Measurements from ENCODE around the gene PP2D1. TPM values are rescaled to one million over a fixed set of nuclear protein-coding genes. Genes with fewer than 3 reads are reported as not detected.

The PP2D1 gene
- total and polyA plus RNA-seq, 9 of the 15 experiments (the other 6 are each of a cell fraction or from before 2014, with no cell fraction given): 0.07 to 0.10 TPM; not detected in 7

DNA sequence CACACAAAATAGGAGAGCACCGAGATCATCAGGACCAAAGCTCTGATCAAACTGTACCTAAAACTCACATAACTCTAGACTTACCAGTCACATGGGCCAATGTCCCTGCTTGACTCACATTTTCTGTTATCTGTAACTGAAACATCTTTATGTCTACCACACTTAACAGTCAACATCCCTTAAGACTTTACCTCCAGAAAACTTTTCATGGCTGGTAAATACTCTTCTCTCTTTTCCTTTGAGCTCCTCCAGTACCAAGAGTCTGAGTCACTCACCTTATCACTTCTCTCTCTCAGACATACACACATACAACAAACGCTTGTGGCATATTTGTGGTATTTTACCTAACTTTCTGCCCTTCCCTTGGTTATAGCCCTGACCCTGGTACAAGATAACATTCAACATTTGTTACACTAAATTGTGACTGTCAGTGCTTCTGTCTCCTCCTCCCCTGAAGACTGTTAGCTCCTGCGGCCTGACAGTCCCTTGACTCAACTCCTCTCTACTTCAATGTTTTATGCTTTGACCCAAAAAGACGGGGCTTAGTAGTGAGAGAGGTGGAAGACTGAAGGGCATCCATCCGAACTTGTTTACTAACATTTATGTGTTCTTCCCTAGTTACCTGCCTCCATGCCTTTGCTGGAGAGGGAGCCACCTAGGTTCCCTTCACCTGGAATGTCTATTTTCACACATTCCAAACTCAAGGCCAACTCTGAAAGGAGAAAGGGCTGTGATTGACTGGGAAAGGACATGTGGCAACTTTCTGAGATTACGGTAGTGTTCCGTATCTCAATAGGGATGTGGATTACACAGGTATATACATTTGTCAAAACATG, 74.4 kb downstream of the PP2D1 start (continued):
- TF ChIP-seq, protein P1, sequence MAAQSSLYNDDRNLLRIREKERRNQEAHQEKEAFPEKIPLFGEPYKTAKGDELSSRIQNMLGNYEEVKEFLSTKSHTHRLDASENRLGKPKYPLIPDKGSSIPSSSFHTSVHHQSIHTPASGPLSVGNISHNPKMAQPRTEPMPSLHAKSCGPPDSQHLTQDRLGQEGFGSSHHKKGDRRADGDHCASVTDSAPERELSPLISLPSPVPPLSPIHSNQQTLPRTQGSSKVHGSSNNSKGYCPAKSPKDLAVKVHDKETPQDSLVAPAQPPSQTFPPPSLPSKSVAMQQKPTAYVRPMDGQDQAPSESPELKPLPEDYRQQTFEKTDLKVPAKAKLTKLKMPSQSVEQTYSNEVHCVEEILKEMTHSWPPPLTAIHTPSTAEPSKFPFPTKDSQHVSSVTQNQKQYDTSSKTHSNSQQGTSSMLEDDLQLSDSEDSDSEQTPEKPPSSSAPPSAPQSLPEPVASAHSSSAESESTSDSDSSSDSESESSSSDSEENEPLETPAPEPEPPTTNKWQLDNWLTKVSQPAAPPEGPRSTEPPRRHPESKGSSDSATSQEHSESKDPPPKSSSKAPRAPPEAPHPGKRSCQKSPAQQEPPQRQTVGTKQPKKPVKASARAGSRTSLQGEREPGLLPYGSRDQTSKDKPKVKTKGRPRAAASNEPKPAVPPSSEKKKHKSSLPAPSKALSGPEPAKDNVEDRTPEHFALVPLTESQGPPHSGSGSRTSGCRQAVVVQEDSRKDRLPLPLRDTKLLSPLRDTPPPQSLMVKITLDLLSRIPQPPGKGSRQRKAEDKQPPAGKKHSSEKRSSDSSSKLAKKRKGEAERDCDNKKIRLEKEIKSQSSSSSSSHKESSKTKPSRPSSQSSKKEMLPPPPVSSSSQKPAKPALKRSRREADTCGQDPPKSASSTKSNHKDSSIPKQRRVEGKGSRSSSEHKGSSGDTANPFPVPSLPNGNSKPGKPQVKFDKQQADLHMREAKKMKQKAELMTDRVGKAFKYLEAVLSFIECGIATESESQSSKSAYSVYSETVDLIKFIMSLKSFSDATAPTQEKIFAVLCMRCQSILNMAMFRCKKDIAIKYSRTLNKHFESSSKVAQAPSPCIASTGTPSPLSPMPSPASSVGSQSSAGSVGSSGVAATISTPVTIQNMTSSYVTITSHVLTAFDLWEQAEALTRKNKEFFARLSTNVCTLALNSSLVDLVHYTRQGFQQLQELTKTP (IDR thresholded peaks at IDR 0.05; ENCODE audit: low read depth in 1 of 2, partially characterized antibody in 2 of 2): no peak
- TF ChIP-seq, protein P2, sequence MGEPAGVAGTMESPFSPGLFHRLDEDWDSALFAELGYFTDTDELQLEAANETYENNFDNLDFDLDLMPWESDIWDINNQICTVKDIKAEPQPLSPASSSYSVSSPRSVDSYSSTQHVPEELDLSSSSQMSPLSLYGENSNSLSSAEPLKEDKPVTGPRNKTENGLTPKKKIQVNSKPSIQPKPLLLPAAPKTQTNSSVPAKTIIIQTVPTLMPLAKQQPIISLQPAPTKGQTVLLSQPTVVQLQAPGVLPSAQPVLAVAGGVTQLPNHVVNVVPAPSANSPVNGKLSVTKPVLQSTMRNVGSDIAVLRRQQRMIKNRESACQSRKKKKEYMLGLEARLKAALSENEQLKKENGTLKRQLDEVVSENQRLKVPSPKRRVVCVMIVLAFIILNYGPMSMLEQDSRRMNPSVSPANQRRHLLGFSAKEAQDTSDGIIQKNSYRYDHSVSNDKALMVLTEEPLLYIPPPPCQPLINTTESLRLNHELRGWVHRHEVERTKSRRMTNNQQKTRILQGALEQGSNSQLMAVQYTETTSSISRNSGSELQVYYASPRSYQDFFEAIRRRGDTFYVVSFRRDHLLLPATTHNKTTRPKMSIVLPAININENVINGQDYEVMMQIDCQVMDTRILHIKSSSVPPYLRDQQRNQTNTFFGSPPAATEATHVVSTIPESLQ (CRISPR knock-in tag; IDR thresholded peaks at IDR 0.05): no peak
- TF ChIP-seq RBM17 (IDR thresholded peaks at IDR 0.05; ENCODE audit: borderline replicate concordance, low read depth, low read length) (no peak), ZNF696 (CRISPR knock-in tag; conservative IDR thresholded peaks at IDR 0.05) (no peak), TCF7 (IDR thresholded peaks at IDR 0.05; ENCODE audit: borderline replicate concordance) (peak; percentile 69; the same call in 1 of the 2 replicates), ZBTB7A (IDR thresholded peaks at IDR 0.05; ENCODE audit: borderline replicate concordance, control insufficient read depth, low read depth, low read length) (no peak), GTF2E2 (tag; IDR thresholded peaks at IDR 0.05) (no peak), SNIP1 (IDR thresholded peaks at IDR 0.05; ENCODE audit: low read depth) (no peak), SNRNP70 (optimal IDR thresholded peaks at IDR 0.05; ENCODE audit: low read depth, low read length) (no peak), RUNX1 (IDR thresholded peaks at IDR 0.05; ENCODE audit: low read depth) (no peak), HDGF (IDR thresholded peaks at IDR 0.05) (no peak), ARID1B (IDR thresholded peaks at IDR 0.05) (peak; percentile 92), NFIC (IDR thresholded peaks at IDR 0.05) (peak; percentile 38; the same call in 1 of the 2 replicates), CREM (IDR thresholded peaks at IDR 0.05; ENCODE audit: low read depth) (peak; percentile 39; the same call in 1 of the 2 replicates), HDAC1 (IDR thresholded peaks at IDR 0.05) (peak in 1 of 2 experiments; percentile 83; a peak in 2 of 4 replicates), SMC3 (conservative IDR thresholded peaks at IDR 0.05; ENCODE audit: insufficient read depth, low read depth, low read length) (no peak), POLR3G (IDR thresholded peaks at IDR 0.05; ENCODE audit: extremely low read depth, insufficient read length, insufficient replicate concordance) (no peak), PRMT5 (CRISPR knock-in tag; IDR thresholded peaks at IDR 0.05) (no peak)
- TF ChIP-seq, protein P3, sequence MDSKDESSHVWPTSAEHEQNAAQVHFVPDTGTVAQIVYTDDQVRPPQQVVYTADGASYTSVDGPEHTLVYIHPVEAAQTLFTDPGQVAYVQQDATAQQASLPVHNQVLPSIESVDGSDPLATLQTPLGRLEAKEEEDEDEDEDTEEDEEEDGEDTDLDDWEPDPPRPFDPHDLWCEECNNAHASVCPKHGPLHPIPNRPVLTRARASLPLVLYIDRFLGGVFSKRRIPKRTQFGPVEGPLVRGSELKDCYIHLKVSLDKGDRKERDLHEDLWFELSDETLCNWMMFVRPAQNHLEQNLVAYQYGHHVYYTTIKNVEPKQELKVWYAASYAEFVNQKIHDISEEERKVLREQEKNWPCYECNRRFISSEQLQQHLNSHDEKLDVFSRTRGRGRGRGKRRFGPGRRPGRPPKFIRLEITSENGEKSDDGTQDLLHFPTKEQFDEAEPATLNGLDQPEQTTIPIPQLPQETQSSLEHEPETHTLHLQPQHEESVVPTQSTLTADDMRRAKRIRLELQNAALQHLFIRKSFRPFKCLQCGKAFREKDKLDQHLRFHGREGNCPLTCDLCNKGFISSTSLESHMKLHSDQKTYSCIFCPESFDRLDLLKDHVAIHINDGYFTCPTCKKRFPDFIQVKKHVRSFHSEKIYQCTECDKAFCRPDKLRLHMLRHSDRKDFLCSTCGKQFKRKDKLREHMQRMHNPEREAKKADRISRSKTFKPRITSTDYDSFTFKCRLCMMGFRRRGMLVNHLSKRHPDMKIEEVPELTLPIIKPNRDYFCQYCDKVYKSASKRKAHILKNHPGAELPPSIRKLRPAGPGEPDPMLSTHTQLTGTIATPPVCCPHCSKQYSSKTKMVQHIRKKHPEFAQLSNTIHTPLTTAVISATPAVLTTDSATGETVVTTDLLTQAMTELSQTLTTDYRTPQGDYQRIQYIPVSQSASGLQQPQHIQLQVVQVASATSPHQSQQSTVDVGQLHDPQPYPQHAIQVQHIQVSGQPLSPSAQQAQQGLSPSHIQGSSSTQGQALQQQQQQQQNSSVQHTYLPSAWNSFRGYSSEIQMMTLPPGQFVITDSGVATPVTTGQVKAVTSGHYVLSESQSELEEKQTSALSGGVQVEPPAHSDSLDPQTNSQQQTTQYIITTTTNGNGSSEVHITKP (IDR thresholded peaks at IDR 0.05; ENCODE audit: partially characterized antibody): peak; percentile 55

Measured in K562 (cell line).